Esophagus muscularis mucosa (tissue), 4 donors: ENCODE measurements around the gene HES4. TPM values are rescaled to one million over a fixed set of nuclear protein-coding genes. Genes with fewer than 3 reads are reported as not detected.
A peak's percentile ranks its signal among the peaks of the same experiment; 100 is the strongest.

Experiments used
- DNase-seq: peaks from one replicate; pipeline ENCODE4 v3.0.0-alpha.2; 2017; ENCODE audit errors: extremely low spot score
- H3K27ac ChIP-seq, 4 donors: fragments of 200-600 bp; sonication (generic); replicated peaks in 1 of 4; 1 replicate in 3 of 4; 2 replicates in 1 of 4; pipeline ENCODE4 v1.5.1; 2016 to 2019; ENCODE audit warnings: mild to moderate bottlenecking in 1 of 4
- H3K27me3 ChIP-seq, 4 donors: fragments of 200-600 bp; sonication (generic); one replicate each; pipeline versions ENCODE4 v1.5.1 to v1.6.0; 2016 to 2019
- H3K36me3 ChIP-seq, 4 donors: fragments of 200-600 bp; sonication (generic); one replicate each; pipeline ENCODE4 v1.5.1; 2016 to 2019
- H3K4me1 ChIP-seq, 4 donors: fragments of 200-600 bp; sonication (generic); one replicate each; pipeline ENCODE4 v1.5.1; 2016 to 2019
- H3K4me3 ChIP-seq, 4 donors: fragments of 200-600 bp; sonication (generic); 1 replicate in 2 of 4; 2 replicates in 2 of 4; pipeline ENCODE4 v1.5.1; 2016 to 2019; ENCODE audit warnings: mild to moderate bottlenecking in 4 of 4, moderate library complexity in 1 of 4
- H3K9me3 ChIP-seq, 4 donors: fragments of 200-600 bp; sonication (generic); 1 replicate in 3 of 4; 2 replicates in 1 of 4; pipeline ENCODE4 v1.5.1; 2016 to 2019
- CTCF ChIP-seq, 3 experiments: fragments of 200-600 bp in 2 of 3; fragments of 450-650 bp in 1 of 3; sonication (generic) in 2 of 3; IDR thresholded peaks; one replicate each; pipeline ENCODE4 v1.5.1; 2017 to 2019; ENCODE audit warnings: antibody characterized with exemption in 3 of 3, mild to moderate bottlenecking in 2 of 3, moderate library complexity in 1 of 3
- EP300 ChIP-seq: sonication (generic); formaldehyde crosslinking; IDR thresholded peaks from one replicate; pipeline ENCODE4 v1.6.1; 2017; ENCODE audit warnings: antibody characterized with exemption
- POLR2A ChIP-seq: fragments of 450-650 bp; IDR thresholded peaks from one replicate; pipeline ENCODE4 v1.6.1; 2017; ENCODE audit warnings: antibody characterized with exemption, moderate library complexity, mild to moderate bottlenecking, low read depth
- POLR2AphosphoS5 ChIP-seq, 2 donors: sonication (generic); formaldehyde crosslinking; IDR thresholded peaks; one replicate each; pipeline ENCODE4 v1.6.1; 2017; ENCODE audit warnings: antibody characterized with exemption in 2 of 2
- WGBS: methylation state at CpG from one replicate; pipeline ENCODE4 v1.1.5; 2018; 5-methylcytosine and 5-hydroxymethylcytosine counted together
- intact Hi-C: fragments of 100-400 bp; cut with DNase I; formaldehyde crosslinking; loops from one replicate; pipeline ENCODE4 v1.15.1; 2023
- total RNA-seq, 4 donors: library from RNA; depleted of rRNA; stranded (reverse); fragments of >200 nt; gene quantifications; one replicate each; pipeline versions ENCODE4 v1.1.0 to v1.2.1, GENCODE V29; 2016

The HES4 gene
- total RNA-seq, 4 donors from 2014 or later = 37.8 to 90.4 (median 65.0) TPM

- no peak for DNase-seq
- Histone ChIP-seq H3K27ac (peak overlapping the region; percentile 97 to 100 (median 99)), H3K36me3 (peaks cover 0 to 8% (median 0%) of the 10 kb centered on the region in 4 donors), H3K4me1 (peaks cover 37 to 73% (median 61%) of the 10 kb centered on the region in 4 donors), H3K27me3 (peaks cover 0 to 65% (median 0%) of the 10 kb centered on the region in 4 donors), H3K4me3 (peak overlapping the region; percentile 74 to 83 (median 82)), H3K9me3 (no peaks in the 10 kb centered on the region)
- under 1% methylated on average over 19 of the region's 58 CpGs for WGBS
- intact Hi-C loops = no loop called here
- TF ChIP-seq POLR2A = no peak
- no peak for TF ChIP-seq EP300
- TF ChIP-seq CTCF (IDR thresholded peaks at IDR 0.05) = no peak
- TF ChIP-seq POLR2AphosphoS5 (IDR thresholded peaks at IDR 0.05) = no peak
These were observed 1.3 kb upstream of the HES4 start for GRCh38 chr1:1001057-1001783.

- peak; percentile 79 for TF ChIP-seq POLR2A
- TF ChIP-seq CTCF (IDR thresholded peaks at IDR 0.05) = no peak
- TF ChIP-seq POLR2AphosphoS5 (IDR thresholded peaks at IDR 0.05) = peak; percentile 94 to 95
- peak; percentile 97 for TF ChIP-seq EP300
- intact Hi-C loops = no loop called here
- Histone ChIP-seq H3K27ac (peak overlapping the region; percentile 97 to 100 (median 99)), H3K9me3 (no peaks in the 10 kb centered on the region), H3K36me3 (peaks cover 0 to 8% (median 0%) of the 10 kb centered on the region in 4 donors), H3K4me3 (peak overlapping the region; percentile 74 to 83 (median 82)), H3K27me3 (peaks cover 0 to 59% (median 0%) of the 10 kb centered on the region in 4 donors), H3K4me1 (peaks cover 31 to 66% (median 56%) of the 10 kb centered on the region in 4 donors)
- 0% methylated on average over 6 of the region's 75 CpGs for WGBS
- no peak for DNase-seq
These were observed 610 bp upstream of the HES4 start for GRCh38 chr1:1000357-1001056.

GRCh38 chr1:998995-999724 is 737 bp downstream of the HES4 start:
- DNase-seq = no peak
- intact Hi-C loops = no loop called here
- H3K4me3 ChIP-seq = peak overlapping the region; percentile 74 to 83 (median 82)
- H3K27ac ChIP-seq = peak overlapping the region; percentile 97 to 100 (median 99)
- 4% methylated on average over 5 of the region's 86 CpGs for WGBS
- H3K36me3 ChIP-seq = peaks cover 0 to 8% (median 0%) of the 10 kb centered on the region in 4 donors
- TF ChIP-seq POLR2AphosphoS5 (IDR thresholded peaks at IDR 0.05) (peak in 1 of 2 donors; percentile 20), CTCF (IDR thresholded peaks at IDR 0.05) (peak in 1 of 3 experiments; percentile 10), EP300 (no peak), POLR2A (no peak)
- H3K9me3 ChIP-seq = no peaks in the 10 kb centered on the region
- H3K4me1 ChIP-seq = peaks cover 21 to 53% (median 44%) of the 10 kb centered on the region in 4 donors
- H3K27me3 ChIP-seq = peaks cover 0 to 50% (median 0%) of the 10 kb centered on the region in 4 donors

- peak overlapping the region; percentile 97 to 100 (median 99) for H3K27ac ChIP-seq
- no peaks in the 10 kb centered on the region for H3K9me3 ChIP-seq
- peak overlapping the region; percentile 74 to 83 (median 82) for H3K4me3 ChIP-seq
- no CpG with 5 or more reads among the region's 27 CpGs for WGBS
- no peak for DNase-seq
- H3K27me3 ChIP-seq = peaks cover 0 to 45% (median 0%) of the 10 kb centered on the region in 4 donors
- peaks cover 21 to 53% (median 44%) of the 10 kb centered on the region in 4 donors for H3K4me1 ChIP-seq
- no peak for TF ChIP-seq POLR2AphosphoS5 (IDR thresholded peaks at IDR 0.05)
- TF ChIP-seq CTCF (IDR thresholded peaks at IDR 0.05) = no peak
- TF ChIP-seq POLR2A = no peak
- no peak for TF ChIP-seq EP300
- intact Hi-C loops = no loop called here
- H3K36me3 ChIP-seq = peaks cover 0 to 8% (median 0%) of the 10 kb centered on the region in 4 donors
These were observed 1.2 kb downstream of the HES4 start for GRCh38 chr1:998745-998994.
